HS-27A (cell line): ENCODE data around the gene CHD5.

Experiments
- DNase-seq: peaks from one replicate; pipeline ENCODE4 v3.0.0-alpha.2; 2012; ENCODE audit warnings: low read depth, missing footprints

The CHD5 gene

GRCh38 chr1:6098303-6099215 lies 81.6 kb downstream of the CHD5 start:
- DNase-seq = no peak

GRCh38 chr1:6097824-6098223 lies 82.3 kb downstream of the CHD5 start:
- no peak for DNase-seq

GRCh38 chr1:6097117-6097595 lies 83.0 kb downstream of the CHD5 start:
- no peak for DNase-seq

- no peak for DNase-seq
These were observed 83.6 kb downstream of the CHD5 start for GRCh38 chr1:6096243-6097116.

GRCh38 chr1:6095511-6096242 lies 84.4 kb downstream of the CHD5 start:
- DNase-seq = no peak

GRCh38 chr1:6094801-6095505 lies 85.2 kb downstream of the CHD5 start:
- DNase-seq = no peak

GRCh38 chr1:6094246-6094645 lies 85.9 kb downstream of the CHD5 start:
- DNase-seq = no peak

- no peak for DNase-seq
These were observed 86.5 kb downstream of the CHD5 start for GRCh38 chr1:6093611-6094010.

- DNase-seq = no peak
These were observed 87.0 kb downstream of the CHD5 start for GRCh38 chr1:6093071-6093470.

- DNase-seq = no peak
These were observed 87.9 kb downstream of the CHD5 start for GRCh38 chr1:6092211-6092610.

- DNase-seq = no peak
These were observed 88.4 kb downstream of the CHD5 start for GRCh38 chr1:6091823-6092109.

- no peak for DNase-seq
These were observed 88.9 kb downstream of the CHD5 start for GRCh38 chr1:6090996-6091822.

- DNase-seq = no peak
These were observed 89.8 kb downstream of the CHD5 start for GRCh38 chr1:6090288-6090687.

GRCh38 chr1:6088956-6089355 lies 91.2 kb downstream of the CHD5 start:
- DNase-seq = no peak

GRCh38 chr1:6087958-6088357 lies 92.2 kb downstream of the CHD5 start:
- no peak for DNase-seq

GRCh38 chr1:6087377-6087772 lies 92.7 kb downstream of the CHD5 start:
- DNase-seq = no peak

- DNase-seq = no peak
These were observed 93.3 kb downstream of the CHD5 start for GRCh38 chr1:6086762-6087376.

GRCh38 chr1:6086358-6086757 lies 93.8 kb downstream of the CHD5 start:
- no peak for DNase-seq

GRCh38 chr1:6085666-6086065 lies 94.5 kb downstream of the CHD5 start:
- DNase-seq = no peak

- DNase-seq = no peak
These were observed 95.2 kb downstream of the CHD5 start for GRCh38 chr1:6084781-6085495.
